Measurements from ENCODE around the gene CHST11. TPM values are rescaled to one million over a fixed set of nuclear protein-coding genes. Genes with fewer than 3 reads are reported as not detected.

CHST11 gene
- total RNA-seq, 1 experiment from 2014 or later: 1.1 TPM

GRCh38 chr12:104414581-104415341 lies 42.0 kb upstream of the CHST11 start:
- H3K36me3 Mint-ChIP-seq (ENCODE audit: insufficient read depth, unreplicated experiment): no peaks in the 10 kb centered on the region
- intact Hi-C loops (cut with micrococcal nuclease; ENCODE audit: unreplicated experiment): no loop called here
- CTCF ChIA-PET: no interaction called here
- no peak for DNase-seq
- no peak for TF ChIP-seq CTCF (IDR thresholded peaks at IDR 0.05; ENCODE audit: unreplicated experiment)
- peaks cover 13% of the 10 kb centered on the region for H3K4me1 Mint-ChIP-seq (ENCODE audit: low read depth, unreplicated experiment)
- BruUV-seq (replicated peaks): no TSS peak
- no peak overlapping the region for H3K27ac Mint-ChIP-seq (ENCODE audit: unreplicated experiment)
- H3K9me3 Mint-ChIP-seq (ENCODE audit: low read depth, unreplicated experiment): peaks cover 2% of the 10 kb centered on the region
- H3K27me3 Mint-ChIP-seq (ENCODE audit: unreplicated experiment): no peaks in the 10 kb centered on the region
- no peak overlapping the region for H3K4me3 Mint-ChIP-seq (ENCODE audit: low read depth, unreplicated experiment)

- no peak for TF ChIP-seq CTCF (IDR thresholded peaks at IDR 0.05; ENCODE audit: unreplicated experiment)
- H3K9me3 Mint-ChIP-seq (ENCODE audit: low read depth, unreplicated experiment): peaks cover 2% of the 10 kb centered on the region
- CTCF ChIA-PET: no interaction called here
- no peak overlapping the region for H3K27ac Mint-ChIP-seq (ENCODE audit: unreplicated experiment)
- DNase-seq: no peak
- intact Hi-C loops (cut with micrococcal nuclease; ENCODE audit: unreplicated experiment): no loop called here
- H3K4me1 Mint-ChIP-seq (ENCODE audit: low read depth, unreplicated experiment): peaks cover 13% of the 10 kb centered on the region
- no peaks in the 10 kb centered on the region for H3K27me3 Mint-ChIP-seq (ENCODE audit: unreplicated experiment)
- no peaks in the 10 kb centered on the region for H3K36me3 Mint-ChIP-seq (ENCODE audit: insufficient read depth, unreplicated experiment)
- no TSS peak for BruUV-seq (replicated peaks)
- H3K4me3 Mint-ChIP-seq (ENCODE audit: low read depth, unreplicated experiment): no peak overlapping the region
These were observed 41.3 kb upstream of the CHST11 start for GRCh38 chr12:104415342-104415980.

- intact Hi-C loops (cut with micrococcal nuclease; ENCODE audit: unreplicated experiment): no loop called here
- Mint-ChIP-seq H3K9me3 (ENCODE audit: low read depth, unreplicated experiment) (peaks cover 2% of the 10 kb centered on the region), H3K27me3 (ENCODE audit: unreplicated experiment) (no peaks in the 10 kb centered on the region), H3K4me3 (ENCODE audit: low read depth, unreplicated experiment) (no peak overlapping the region), H3K27ac (ENCODE audit: unreplicated experiment) (no peak overlapping the region), H3K4me1 (ENCODE audit: low read depth, unreplicated experiment) (peaks cover 13% of the 10 kb centered on the region), H3K36me3 (ENCODE audit: insufficient read depth, unreplicated experiment) (no peaks in the 10 kb centered on the region)
- DNase-seq: no peak
- no TSS peak for BruUV-seq (replicated peaks)
- CTCF ChIA-PET: no interaction called here
- no peak for TF ChIP-seq CTCF (IDR thresholded peaks at IDR 0.05; ENCODE audit: unreplicated experiment)
These were observed 40.6 kb upstream of the CHST11 start for GRCh38 chr12:104416136-104416535.

- H3K36me3 Mint-ChIP-seq (ENCODE audit: insufficient read depth, unreplicated experiment): no peaks in the 10 kb centered on the region
- H3K4me1 Mint-ChIP-seq (ENCODE audit: low read depth, unreplicated experiment): peaks cover 9% of the 10 kb centered on the region
- TF ChIP-seq CTCF (IDR thresholded peaks at IDR 0.05; ENCODE audit: unreplicated experiment): no peak
- H3K4me3 Mint-ChIP-seq (ENCODE audit: low read depth, unreplicated experiment): no peak overlapping the region
- intact Hi-C loops (cut with micrococcal nuclease; ENCODE audit: unreplicated experiment): no loop called here
- BruUV-seq (replicated peaks): no TSS peak
- H3K27ac Mint-ChIP-seq (ENCODE audit: unreplicated experiment): no peak overlapping the region
- no peak for DNase-seq
- CTCF ChIA-PET: no interaction called here
- peaks cover 2% of the 10 kb centered on the region for H3K9me3 Mint-ChIP-seq (ENCODE audit: low read depth, unreplicated experiment)
- H3K27me3 Mint-ChIP-seq (ENCODE audit: unreplicated experiment): no peaks in the 10 kb centered on the region
These were observed 40.2 kb upstream of the CHST11 start for GRCh38 chr12:104416585-104416984.
